ENCODE data around the gene APC.

GRCh38 chr5:112708103-112708622 lies 29.5 kb upstream of the APC start:
- TF ChIP-seq CTCF (IDR thresholded peaks at IDR 0.05) (no peak), POLR2A (IDR thresholded peaks at IDR 0.05) (no peak)

All from testis (tissue), 2 donors.